DOHH2 (cell line): ENCODE data around the gene SMARCD1.

Experiments
- CTCF ChIP-seq: fragments of 200-600 bp; sonication (generic); IDR thresholded peaks from one replicate; pipeline ENCODE4 v1.5.1; 2014; ENCODE audit warnings: antibody characterized with exemption, mild to moderate bottlenecking, low read depth, low read length; ENCODE audit not compliant: poor library complexity, severe bottlenecking
- EZH2phosphoT487 ChIP-seq: fragments of 200-600 bp; sonication (generic); IDR thresholded peaks from 2 replicates; pipeline ENCODE4 v1.6.1; 2017; ENCODE audit warnings: borderline replicate concordance, mild to moderate bottlenecking, antibody characterized with exemption, low read length, moderate library complexity, mixed read lengths

- TF ChIP-seq CTCF (no peak), EZH2phosphoT487 (no peak)
These were observed 15.4 kb downstream of the SMARCD1 start for GRCh38 chr12:50100561-50100960.
